GM21529 (cell line): ENCODE results near the gene CDH23.

Experiments
- ATAC-seq: cut with Tn5 transposase; IDR thresholded peaks from one replicate; pipeline ENCODE4 v1.9.1; 2021; ENCODE audit not compliant: unreplicated experiment

Gene CDH23

GRCh38 chr10:71671994-71672946 is 275.6 kb downstream of the CDH23 start:
- ATAC-seq = no peak

DNA sequence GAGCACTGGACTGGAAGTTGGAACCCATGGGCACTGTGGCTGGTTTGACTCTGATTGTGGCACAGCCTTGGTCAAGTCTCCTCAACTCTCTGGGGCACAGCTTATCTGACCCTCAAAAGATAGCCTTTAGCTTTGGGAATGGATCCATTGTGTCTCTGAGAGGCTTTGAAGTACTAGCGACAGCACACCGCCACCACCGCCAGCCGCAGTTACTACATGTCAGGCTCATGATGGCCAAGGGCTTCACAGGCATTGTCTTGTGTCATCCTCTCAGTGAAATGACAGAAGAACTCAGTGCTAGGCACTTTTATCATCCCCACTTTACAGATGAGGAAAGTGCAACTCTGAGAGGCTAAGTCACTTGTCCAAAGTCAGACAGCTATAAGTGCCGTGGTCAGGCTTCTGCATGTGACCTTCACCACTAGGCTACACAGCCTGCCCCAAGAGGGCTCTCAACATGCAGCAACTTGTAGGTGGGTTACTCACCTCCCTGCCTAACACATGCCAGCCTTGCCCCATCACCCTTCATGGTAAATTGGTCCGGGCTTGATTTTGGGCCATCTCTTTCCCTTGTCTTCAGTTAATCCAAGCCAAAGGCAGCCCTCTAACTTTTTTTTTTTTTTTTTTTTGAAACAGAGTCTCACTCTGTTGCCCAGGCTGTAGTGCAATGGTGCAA is 278.7 kb downstream of the CDH23 start:
- ATAC-seq = no peak

DNA sequence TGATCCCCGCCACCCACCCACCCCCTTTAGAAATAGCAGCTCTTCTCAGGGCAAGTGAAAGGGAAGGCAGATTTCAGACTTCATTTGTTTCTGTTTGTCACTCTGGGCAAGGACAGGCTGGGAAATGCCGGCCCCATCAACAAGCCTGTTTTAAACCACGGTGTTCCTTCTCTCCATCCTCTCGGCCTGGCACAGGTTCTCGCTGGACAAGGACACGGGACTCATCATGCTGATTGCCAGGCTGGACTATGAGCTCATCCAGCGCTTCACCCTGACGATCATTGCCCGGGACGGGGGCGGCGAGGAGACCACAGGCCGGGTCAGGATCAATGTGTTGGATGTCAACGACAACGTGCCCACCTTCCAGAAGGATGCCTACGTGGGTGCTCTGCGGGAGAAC is 280.5 kb downstream of the CDH23 start:
- ATAC-seq = no peak

DNA sequence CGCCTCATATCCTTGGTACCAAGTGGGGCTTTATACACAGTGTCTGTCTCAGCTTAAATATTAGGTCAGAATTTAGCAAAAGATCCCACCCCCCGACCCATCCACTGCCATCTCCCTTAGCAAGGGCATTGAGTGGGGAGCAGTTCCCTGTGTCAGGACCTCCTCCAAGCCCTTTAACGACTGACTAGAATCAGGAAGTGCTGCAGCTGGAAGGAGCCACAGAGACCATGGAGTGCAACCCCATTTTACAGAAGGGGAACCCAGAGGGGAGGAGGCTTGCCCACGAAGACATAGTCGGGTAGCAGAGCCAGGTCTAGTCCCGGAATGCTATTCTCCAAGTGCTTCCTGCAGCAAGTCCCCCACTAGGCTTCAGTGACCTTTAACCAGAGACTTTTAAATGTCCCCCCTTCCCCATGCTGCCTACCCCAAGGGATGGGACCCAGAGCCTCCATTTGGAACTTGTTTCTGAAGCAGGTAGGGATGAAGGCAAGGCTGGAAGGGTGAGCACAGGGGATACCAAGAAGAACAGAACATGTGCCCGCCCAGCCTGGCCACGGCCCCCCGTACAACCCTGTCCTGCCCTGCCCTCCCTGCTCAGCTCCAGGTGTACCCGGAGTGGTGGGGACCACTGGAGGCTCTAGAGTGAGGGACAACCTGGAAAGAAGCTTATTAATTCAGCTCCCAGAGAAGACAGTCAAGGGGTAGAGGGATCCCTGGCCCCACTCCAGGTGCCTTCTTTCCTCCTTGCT is 281.5 kb downstream of the CDH23 start:
- ATAC-seq = no peak

DNA sequence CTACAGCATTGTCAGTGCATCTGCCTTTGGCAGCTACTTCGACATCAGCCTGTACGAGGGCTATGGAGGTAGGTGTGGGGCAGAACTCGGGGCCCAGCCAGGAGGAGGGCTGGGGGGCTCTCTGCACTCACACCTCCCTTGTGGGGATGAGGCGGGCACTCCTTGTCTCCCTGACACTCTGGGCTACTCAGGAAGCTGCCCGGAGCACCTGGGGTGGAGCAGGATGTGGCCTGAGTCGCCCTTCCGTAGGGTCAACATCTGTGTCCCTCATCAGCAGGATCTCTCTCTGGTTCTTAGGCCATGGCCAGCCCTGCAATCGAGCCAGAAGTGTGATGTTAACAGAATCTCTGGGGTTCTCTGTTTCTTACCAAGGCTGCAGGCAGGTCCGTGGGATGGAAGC is 282.7 kb downstream of the CDH23 start:
- ATAC-seq = no peak

- no peak for ATAC-seq
Observed at GRCh38 chr10:71681977-71682376, 285.3 kb downstream of the CDH23 start.

DNA sequence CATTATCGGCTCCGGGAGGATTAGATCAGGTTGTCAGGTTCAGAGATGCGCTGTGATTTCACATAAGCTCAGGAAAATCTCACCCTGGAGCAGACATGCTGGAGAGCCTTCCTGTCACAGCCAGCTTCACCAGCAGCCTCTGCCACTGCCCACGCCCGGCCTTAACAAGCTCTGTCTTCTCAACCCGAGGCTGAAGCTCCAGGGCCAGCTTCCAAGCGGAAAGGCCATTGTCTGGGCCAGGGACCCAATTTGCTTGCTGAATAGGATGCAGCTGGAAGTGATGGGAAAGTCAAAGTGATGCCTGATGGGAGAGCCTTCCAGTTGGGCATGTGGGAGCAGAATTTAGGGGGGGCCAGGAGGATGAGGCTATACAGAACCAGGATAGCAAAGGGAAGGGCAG is 286.6 kb downstream of the CDH23 start:
- ATAC-seq = no peak

DNA sequence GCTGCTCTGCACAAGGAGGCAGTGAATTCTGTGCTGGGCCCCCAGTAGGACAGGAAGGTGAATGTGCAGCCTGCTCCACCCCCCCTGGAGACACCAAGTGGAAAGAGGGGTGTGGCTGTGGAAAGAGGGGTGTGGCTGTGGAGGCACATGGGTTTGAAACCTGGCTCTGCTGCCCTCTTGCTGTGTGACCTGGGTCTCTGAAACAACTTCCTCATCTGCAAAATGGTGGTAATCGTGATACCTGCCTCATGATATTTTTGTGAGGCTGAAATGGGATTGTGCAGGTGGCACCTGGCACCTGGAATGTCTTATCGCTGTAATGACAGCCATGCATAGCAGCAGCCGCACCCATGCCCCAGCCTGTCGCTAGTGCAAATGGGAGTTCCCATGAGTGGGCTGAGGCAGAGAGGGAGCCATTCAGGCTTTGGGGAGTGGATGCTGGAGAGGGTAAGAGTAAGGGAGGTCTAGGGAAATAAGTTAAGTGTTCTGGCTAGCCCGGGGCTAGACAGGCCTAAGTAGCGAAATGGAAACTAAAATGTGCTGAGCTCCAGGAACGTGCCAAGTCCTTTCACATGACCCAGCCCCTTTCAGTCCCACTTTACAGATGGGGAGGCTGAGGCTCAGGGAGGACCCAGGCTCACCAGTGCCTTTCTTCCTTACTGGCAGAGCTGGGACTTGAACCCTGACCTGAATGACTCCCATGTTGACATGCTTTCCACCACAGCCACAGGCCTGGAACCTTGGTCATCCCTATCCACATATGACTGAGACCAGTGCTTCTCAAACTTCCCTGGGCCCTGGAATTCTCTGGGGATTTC is 287.8 kb downstream of the CDH23 start:
- ATAC-seq = no peak

GRCh38 chr10:71685554-71686232 is 289.0 kb downstream of the CDH23 start:
- no peak for ATAC-seq

DNA sequence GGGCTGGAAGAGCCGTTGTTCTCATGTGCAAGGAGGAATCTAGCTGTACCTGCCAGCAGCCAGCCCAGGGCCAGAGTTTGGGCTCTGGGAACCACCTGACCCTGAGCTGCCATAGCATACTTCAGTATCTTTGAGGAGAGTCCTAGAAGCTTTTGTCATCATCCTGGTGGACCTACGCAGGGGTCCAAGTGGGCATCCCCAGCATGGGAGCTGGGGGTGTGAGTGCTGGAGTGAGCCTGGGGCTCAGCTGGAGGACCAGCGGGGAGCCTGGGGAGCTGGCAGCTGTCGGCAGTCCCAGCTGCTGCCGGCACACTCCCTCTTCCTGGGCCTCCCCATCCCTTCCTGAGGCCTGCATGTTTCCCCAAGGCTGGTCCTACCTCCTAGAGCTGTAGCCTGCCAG is 290.4 kb downstream of the CDH23 start:
- no peak for ATAC-seq

DNA sequence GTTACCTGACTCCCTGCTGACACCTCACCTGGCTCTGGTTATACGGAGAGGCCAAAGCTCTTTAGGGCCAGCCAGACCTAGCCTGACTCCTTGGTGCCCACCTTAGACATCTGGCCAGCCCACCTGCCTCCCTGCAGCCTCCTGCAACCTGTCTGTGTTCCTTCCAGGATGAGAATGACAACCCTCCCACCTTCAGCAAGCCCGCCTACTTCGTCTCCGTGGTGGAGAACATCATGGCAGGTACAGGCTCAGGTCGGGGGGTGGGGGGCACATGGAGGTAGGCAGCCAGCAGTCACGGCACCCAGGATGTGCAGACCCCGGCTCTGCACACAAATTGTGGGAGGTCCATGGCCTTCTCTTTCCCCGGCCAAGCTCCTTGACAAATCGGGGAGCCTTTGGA is 290.8 kb downstream of the CDH23 start:
- no peak for ATAC-seq

DNA sequence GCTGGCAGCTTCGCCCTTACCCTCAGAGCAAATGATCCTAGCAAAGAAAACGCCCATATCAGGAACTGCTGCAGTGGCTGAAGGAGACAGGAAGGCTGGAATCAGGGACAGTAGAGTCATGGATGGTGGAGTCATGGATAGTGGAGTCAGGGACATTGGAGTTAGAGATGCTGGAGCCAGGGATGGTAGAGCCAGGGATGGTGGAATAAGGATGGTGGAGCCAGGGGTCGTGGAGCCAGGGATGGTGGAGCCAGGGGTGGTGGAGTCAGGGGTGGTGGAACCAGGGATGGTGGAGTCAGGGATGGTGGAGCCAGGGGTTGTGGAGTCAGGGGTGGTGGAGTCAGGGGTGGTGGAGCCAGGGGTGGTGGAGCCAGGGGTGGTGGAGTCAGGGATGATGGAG is 291.5 kb downstream of the CDH23 start:
- no peak for ATAC-seq

DNA sequence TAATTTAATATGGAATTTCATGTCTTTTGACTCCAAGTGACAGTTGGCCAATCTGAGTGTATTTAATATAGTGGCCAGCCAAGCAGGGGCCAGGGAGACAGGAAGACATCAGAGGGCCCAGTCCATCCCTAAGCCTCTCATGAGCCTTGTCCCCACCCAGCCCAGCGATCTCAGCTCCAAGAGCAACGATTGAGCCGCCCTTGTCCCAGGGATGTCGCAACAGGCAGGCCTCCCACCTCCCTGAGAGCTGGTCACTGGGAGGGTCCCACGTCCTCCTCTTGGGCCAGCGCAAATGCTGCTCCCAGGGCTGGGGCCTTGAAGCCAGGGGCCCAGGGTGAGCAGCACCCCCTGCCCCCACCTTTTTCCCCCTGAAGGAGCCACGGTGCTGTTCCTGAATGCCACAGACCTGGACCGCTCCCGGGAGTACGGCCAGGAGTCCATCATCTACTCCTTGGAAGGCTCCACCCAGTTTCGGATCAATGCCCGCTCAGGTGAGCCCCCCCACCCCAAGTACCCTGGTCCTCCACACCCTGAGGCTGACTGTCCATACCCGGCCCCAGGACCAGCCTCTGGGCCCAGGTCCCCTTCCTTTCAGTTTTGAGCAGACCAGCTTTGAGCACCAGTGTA is 293.5 kb downstream of the CDH23 start:
- no peak for ATAC-seq

- ATAC-seq = no peak
Observed at GRCh38 chr10:71691405-71691804, 294.7 kb downstream of the CDH23 start.

- ATAC-seq = no peak
Observed at GRCh38 chr10:71692598-71693306, 296.0 kb downstream of the CDH23 start.

- ATAC-seq = no peak
Observed at GRCh38 chr10:71693377-71693776, 296.7 kb downstream of the CDH23 start.

- peak; percentile 13 for ATAC-seq
Observed at GRCh38 chr10:71694039-71694501, 297.4 kb downstream of the CDH23 start.

- peak; percentile 85 for ATAC-seq
Observed at GRCh38 chr10:71694567-71694968, 297.8 kb downstream of the CDH23 start.
